DOHH2 (cell line): Measurements from ENCODE around the gene SHISA5.

Source experiments
- CTCF ChIP-seq: fragments of 200-600 bp; sonication (generic); IDR thresholded peaks from one replicate; pipeline ENCODE4 v1.5.1; 2014; ENCODE audit warnings: antibody characterized with exemption, mild to moderate bottlenecking, low read depth, low read length; ENCODE audit not compliant: poor library complexity, severe bottlenecking
- EZH2phosphoT487 ChIP-seq: fragments of 200-600 bp; sonication (generic); IDR thresholded peaks from 2 replicates; pipeline ENCODE4 v1.6.1; 2017; ENCODE audit warnings: borderline replicate concordance, mild to moderate bottlenecking, antibody characterized with exemption, low read length, moderate library complexity, mixed read lengths

GRCh38 chr3:48528754-48529153 lies 24.8 kb upstream of the SHISA5 start:
- TF ChIP-seq CTCF: no peak
- no peak for TF ChIP-seq EZH2phosphoT487
